NCI-H1694 treated with DMSO at 0.1 percent for 48 hours (cell line): ENCODE results near the gene CCDC185.

ENCODE experiments used
- DNase-seq: peaks from one replicate; lab custom pipeline; 2025; lab: John Stamatoyannopoulos, UW

The CCDC185 gene

DNA sequence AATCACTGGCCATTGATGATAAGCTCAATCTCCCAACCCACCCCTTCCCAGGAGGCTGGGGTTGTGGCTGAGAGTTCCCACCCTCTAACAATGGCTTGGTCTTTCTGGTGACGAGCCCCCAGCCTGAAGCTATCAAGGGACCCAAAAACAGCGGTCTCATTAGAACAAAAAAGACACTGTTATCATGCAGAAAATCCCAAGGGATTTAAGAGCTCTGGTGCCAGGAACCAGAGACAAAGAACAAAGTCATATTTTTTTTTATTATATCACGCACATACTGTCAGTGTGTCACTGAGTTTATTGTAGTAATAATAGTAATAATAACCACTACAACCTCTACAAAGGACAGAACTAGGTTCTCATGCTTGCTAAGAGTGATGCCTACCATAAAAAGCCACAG, 43.9 kb downstream of the CCDC185 start:
- DNase-seq: no peak

DNA sequence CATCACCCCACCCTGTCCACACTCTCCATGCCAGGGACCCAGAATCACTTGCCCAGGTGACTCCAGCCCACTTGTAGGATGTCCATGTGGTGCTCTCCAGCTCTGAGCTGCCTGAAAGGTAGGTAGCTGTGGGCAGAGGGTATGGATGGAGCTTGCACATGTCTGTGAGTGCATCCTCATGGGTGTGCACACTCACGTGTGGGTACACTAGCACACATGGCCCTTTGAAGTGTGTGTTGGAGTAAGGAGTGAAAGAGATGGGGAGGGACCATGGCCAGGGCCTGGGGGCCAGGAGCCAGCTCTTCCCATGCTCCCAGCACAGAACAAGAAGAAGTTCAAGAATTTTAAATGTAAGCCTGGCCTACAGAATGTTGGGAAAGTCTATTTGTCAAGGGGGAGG, 50.2 kb downstream of the CCDC185 start:
- no peak for DNase-seq

DNA sequence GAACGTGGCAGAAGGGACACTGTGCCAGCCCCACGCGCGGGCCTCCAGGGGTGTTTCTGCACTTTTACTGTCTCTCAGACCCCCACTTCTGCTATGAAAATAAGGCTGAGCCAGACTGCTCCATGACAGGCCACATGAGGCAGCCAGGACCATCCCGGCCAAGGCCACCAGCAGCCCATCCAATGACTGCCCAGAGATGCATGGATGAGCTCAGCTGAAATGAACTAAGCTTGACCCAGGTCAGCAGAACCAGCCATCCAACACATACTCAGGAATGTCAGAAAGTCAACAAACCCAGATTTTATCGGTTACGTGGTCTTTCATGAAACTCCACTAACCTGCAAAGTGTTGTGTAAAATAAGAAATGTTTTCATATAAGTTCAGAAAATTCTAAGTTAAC, 51.2 kb downstream of the CCDC185 start:
- no peak for DNase-seq
